B cell (primary cell): ENCODE results near the gene VWA5A.

Experiments used
- CTCF ChIP-seq: fragments of 200-600 bp; IDR thresholded peaks from one replicate; pipeline ENCODE4 v1.8.0; 2022; ENCODE audit warnings: antibody characterized with exemption, mild to moderate bottlenecking
- EZH2 ChIP-seq: IDR thresholded peaks from 2 replicates; pipeline ENCODE4 v1.6.1; 2012; ENCODE audit warnings: borderline replicate concordance, low read depth, mild to moderate bottlenecking, moderate library complexity, low read length; ENCODE audit not compliant: insufficient read depth, poor library complexity, severe bottlenecking

- no peak for TF ChIP-seq CTCF
- TF ChIP-seq EZH2 = no peak
Measured at GRCh38 chr11:124120891-124121290, 5.6 kb downstream of the VWA5A start.
